NCI-H524 treated with DMSO at 0.1 percent for 48 hours (cell line): ENCODE results near the gene PHLPP2.
"Not testable (repeated sequence)": the region's sequence is repeated elsewhere in the genome, so short reads cannot be mapped to it uniquely, and the experiment has no call there.

Source experiments
- DNase-seq: peaks from one replicate; lab custom pipeline; 2025; lab: John Stamatoyannopoulos, UW

Gene PHLPP2

DNA sequence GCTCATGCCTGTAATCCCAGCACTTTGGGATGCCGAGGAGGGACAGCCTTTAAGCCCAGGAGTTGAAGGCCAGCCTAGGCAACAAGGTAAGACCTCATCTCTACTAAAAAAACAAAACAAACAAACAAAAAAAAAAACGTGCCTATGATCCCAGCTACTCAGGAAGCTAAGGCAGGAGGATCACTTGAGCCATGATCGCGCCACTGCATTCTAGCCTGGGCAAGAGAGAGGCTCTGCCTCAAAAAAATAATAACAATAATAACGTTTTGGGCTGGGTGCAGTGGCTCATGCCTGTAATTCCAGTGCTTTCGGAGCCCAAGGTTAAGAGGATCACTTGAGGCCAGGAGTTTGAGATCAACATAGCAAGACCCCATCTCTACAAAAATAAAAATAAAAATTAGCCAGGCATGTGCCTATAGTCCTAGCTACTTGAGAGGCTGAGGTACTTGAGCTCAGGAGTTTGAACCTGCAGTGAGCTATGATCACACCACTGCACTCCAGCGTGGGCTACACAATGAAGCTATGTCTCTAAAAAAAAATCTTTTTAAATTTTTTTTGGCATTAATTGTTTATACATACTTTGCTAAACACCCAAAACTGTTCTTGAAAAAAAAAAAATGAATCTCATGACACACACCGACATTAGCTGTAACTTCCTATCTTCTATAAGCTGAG lies 3.3 kb downstream of the PHLPP2 start:
- DNase-seq, result no peak

GRCh38 chr16:71712501-71712900 lies 12.0 kb downstream of the PHLPP2 start:
- DNase-seq, result no peak

GRCh38 chr16:71711789-71712188 lies 12.7 kb downstream of the PHLPP2 start:
- no peak for DNase-seq

- no peak for DNase-seq
Observed at GRCh38 chr16:71709229-71709781, 15.2 kb downstream of the PHLPP2 start.

- no peak for DNase-seq
Observed at GRCh38 chr16:71708696-71709095, 15.8 kb downstream of the PHLPP2 start.

DNA sequence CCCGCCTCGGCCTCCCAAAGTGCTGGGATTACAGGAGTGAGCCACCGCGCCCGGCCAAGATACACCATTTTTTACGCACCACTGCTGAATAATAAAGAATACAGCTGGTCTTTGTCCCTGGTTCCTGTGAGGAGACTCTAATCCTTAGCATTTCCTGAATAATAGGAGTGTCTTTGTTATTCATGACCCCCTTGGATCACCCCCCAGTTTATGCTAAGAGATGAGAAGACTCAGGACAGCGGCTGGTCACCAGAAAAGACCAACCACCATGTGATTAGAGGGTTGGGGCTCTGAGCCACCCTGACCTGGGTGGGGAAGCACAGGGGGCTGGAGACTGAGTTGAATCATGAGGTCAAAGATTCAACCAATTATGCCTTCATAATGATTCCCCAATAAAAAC lies 17.3 kb downstream of the PHLPP2 start:
- DNase-seq, result no peak

DNA sequence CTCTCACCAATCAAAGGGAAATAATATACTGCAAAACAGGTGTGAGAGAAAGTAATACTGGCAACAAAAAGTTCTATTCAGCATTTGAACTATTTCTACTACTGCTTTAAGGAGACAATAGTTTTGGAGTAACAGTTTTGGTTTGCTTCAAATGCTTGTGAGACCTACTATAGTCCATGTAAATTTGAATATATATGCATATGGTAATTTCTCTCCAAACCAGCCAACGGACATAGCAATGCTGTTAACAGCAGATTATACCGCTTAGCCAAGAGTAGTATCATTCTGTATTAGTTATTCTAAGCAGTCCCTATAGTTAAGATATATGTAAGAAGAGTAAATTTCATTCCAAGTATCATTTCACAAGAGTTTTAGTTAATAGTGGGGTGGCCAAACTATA lies 18.5 kb downstream of the PHLPP2 start:
- DNase-seq, result no peak

GRCh38 chr16:71703333-71703732 lies 21.2 kb downstream of the PHLPP2 start:
- DNase-seq, result no peak

DNA sequence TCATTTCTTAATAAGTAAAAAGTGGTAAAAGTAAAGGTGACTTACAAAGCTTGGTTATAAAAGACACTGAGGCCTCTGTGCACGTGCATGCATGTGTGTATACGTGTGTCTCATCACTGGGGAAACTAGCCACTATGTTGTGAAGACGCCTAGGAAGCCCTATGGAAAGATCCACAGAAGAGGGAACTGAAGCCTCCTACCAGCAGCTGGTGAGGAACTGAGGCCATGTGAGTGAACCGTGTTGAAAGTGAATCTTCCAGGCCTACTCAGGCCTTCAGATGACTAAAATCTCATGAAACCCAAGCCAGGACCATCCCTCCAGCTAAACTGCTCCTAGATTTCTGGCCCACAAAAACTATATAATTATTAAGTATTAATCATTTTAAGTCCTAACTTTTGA lies 23.7 kb downstream of the PHLPP2 start:
- DNase-seq, result no peak

DNA sequence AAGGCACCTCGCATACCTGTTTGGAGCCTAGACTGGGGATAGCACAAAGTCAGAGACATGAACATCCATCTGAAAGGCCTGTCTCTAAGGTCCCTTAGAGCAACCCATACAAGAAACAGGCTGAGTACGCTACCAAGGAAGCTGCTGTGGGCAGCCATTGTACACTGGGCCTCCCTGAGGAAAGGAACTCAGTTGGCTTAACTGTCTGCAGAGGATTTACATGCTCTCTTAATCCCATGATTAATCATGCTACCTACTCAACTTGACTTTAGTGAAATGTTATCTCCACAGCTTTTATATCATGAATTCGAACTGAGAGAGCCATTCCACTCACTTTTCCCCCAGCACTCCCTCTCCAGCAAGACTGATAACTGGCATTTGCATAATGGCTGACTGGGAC lies 26.0 kb downstream of the PHLPP2 start:
- no peak for DNase-seq

DNA sequence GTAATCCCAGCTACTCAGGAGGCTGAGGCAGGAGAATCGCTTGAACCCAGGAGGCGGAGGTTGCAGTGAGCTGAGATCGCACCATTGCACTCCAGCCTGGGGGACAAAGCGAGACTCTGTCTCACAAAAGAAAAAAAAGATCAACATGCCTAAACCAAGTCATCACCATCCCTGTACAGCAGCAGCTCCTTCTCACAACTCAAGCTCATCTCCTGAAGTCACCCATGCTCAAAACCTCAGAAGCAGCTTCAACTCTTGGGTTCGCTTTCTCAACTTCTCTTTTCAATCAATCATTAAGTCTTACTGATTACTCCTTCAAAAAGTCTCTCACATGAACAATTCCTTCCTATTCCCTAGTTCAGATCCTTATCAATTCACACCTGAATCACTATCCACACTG lies 31.3 kb downstream of the PHLPP2 start:
- no peak for DNase-seq

DNA sequence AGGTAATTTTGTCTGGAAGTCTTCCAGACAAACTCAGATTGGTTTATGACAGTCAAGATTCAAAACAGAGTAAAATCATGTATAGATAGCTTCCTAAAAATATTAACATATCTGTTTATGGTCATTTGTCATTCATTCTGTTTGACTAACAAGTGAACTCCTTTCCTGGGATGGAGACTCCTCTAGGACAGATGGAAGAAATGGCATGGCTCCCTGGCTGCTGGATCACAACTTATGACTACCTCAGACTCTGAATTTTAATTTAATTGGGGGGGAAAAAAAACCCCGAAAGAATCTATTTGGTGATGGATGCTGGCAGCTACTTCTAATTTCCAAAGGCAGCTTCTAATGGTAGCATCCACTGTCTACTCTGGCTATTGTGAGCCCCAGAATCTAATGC lies 34.6 kb downstream of the PHLPP2 start:
- no peak for DNase-seq

DNA sequence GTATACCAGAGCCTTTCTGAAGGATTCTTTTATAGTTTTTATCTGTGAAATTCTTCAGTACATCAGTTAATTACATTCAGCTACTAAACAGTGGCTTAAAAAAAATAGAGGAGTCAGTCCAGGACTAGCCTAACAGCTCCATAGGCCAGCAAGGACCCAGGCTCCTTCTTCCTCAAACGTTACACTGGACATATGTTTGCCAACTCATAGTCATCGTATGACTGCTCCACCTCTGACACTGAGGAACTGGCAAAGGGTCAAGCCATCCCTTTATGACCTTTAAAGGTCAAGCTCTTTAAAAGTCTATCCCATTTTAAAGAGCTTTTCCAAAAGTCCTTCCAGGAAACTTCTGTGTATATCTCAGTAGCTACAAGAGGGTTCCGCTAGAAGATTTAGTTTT lies 36.6 kb downstream of the PHLPP2 start:
- no peak for DNase-seq

DNA sequence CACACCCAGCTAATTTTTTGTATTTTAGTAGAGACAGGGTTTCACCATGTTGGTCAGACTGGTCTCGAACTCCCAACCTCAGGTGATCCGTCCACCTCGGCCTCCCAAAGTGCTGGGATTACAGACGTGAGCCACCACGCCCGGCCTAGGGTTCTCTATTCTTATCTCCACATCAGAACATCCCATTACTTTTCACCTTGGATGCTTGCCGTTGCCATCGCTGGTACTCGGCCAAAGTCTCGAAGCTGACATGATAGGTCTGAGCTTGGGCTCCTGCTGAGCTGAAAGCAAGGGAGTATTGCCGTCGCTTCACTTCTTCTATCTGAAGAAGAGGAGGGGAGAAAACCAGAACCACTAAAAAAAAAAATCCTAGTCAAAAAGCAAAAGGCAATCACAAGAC lies 40.2 kb downstream of the PHLPP2 start:
- not testable (repeated sequence) for DNase-seq

DNA sequence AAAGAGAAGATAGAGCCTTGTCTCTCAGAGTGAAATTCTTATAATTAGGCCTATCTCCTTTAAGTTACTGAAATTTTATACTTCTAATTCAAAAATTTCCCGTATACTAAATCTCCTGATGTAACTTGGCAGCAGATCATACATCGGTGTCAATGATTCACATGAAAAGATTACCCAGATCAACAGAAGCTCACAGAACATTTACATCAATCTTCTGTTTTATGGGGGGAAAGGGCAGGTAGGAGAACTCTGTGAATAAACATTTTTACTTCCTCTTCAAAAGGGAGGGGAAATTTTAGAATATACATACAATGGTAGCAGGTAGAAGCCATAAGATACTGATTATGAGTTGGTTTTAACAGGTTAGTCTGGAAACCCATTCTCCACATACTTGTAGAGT lies 43.1 kb downstream of the PHLPP2 start:
- DNase-seq, result no peak

DNA sequence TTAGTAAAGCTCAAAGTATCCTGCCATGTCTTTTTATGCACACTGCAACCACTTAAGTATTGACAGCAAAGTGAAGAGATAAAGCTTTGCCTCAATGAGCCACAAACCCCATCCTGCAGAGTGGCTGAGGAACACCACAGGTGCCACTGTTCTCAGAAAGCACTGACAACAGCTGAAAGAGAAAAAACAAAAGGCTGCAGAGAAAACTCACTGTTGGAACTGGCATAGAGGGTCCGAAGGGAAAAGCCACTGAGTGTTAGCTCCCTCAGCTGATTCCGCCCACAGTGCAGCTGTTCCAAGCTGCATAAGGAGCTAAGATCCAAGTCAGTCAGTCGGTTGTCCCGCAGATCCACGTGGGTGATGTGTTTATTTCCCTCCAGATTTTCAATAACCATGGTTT lies 48.3 kb downstream of the PHLPP2 start:
- no peak for DNase-seq

DNA sequence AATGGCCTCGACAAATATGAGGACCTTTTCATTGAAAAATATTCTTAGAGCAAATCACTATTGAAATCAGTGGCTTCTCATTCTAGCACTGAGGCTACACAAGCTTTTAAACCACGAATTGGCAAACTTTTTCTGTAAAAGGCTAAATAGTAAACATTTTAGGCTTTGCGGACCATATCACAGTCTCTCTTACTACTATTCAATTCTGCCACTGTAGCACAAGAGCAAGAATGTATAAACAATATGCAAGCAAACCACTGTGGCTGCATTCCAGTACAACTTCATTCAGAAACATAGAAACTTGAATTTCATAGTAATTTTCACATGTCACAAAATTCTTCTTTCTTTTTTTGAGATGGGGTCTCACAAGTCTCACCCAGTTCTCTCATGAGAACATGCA lies 49.1 kb downstream of the PHLPP2 start:
- DNase-seq, result no peak

GRCh38 chr16:71674229-71674628 lies 50.3 kb downstream of the PHLPP2 start:
- no peak for DNase-seq

- no peak for DNase-seq
Observed at GRCh38 chr16:71673582-71673973, 50.9 kb downstream of the PHLPP2 start.

DNA sequence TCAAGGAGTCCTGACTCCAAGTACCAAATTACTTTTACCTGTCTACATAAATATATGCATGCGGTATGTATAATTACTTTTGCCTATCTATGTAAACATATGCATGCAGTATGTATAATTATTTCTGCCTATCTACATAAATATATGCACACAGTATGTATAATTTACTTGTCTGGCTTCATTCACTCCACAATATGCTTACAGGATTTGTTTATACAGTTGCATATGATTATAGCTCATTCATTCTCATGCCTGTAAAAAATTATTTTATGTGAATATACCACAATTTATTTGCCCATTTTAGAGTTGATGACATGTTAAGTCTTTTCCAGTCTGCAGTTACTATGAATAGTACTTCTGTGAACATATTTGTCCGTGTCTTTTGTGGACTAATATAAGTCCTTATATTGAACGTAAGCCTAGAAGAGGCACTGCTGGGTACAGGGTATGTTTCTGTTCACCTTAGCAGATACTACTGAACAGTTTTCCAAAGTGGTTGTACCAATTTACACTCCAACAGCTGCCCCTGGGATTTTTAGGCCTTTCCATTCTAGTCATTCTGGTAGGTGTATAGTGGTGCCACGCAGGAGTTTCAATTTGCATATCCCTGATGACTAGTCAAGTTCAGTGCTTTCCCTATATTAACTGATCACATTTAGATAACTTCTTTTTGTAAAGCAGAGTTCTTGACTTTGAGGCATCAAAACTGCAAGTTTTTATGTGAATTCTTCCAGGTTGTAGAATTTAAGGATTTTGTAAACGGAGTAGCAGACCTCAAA lies 51.5 kb downstream of the PHLPP2 start:
- no peak for DNase-seq

- DNase-seq, result no peak
Observed at GRCh38 chr16:71672125-71672524, 52.4 kb downstream of the PHLPP2 start.

DNA sequence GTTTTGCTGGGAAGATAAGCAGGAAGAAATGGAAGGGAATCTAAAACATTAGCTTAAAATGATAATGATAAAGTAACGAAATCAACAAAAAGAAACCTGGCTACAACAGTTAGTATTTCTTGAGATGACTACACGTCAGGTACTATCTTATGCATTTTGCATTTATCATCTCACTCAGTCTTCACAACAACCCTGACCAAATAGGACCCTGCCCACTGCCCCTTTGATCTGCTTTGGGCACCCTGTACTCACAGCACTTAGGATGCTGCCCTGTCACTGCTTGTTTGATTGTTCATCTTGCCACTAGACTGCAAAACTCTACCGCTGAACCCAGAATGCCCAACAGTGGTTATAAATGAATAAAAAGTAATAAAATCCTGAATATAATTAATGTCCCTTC lies 53.3 kb downstream of the PHLPP2 start:
- DNase-seq, result no peak

DNA sequence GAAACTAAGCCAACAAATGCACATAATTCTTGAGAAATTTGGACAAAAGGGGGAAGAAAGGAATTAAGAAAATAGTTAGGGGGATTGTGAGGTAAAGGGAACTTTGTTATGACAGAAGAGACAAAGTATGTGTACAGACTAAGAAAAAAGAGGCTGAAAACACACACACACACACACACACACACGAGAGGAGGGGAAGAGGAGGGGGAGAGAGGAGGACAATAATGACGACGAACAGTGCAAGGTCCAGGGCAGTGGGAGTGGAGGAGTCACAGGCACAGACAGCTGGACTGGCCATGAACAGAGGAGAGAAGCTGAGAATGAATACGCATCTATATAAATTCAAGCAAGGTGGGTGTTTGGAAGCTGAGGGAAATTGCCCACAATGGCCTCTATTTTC lies 54.0 kb downstream of the PHLPP2 start:
- no peak for DNase-seq
